Measurements from ENCODE around the gene GABRR3.

DNA sequence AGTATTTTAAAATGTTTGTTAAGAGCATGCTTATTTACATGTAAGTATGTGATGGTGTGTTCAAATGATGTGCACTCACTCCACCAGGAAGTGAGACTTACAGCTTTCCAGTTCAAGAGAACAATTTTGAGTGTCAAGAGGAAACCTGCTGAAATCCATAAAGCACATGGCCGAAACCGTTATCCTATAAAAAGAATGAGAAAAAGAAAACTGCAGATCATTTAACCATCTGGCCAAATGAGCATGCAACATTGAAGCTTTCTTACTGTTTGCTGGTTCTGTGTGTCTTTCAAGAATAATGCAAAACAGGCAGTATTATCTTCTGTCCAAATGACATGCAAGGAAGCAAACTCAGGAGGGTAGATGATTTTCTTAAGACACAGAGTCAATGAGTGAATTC lies 26.3 kb downstream of the GABRR3 start:
- TF ChIP-seq, protein P1, sequence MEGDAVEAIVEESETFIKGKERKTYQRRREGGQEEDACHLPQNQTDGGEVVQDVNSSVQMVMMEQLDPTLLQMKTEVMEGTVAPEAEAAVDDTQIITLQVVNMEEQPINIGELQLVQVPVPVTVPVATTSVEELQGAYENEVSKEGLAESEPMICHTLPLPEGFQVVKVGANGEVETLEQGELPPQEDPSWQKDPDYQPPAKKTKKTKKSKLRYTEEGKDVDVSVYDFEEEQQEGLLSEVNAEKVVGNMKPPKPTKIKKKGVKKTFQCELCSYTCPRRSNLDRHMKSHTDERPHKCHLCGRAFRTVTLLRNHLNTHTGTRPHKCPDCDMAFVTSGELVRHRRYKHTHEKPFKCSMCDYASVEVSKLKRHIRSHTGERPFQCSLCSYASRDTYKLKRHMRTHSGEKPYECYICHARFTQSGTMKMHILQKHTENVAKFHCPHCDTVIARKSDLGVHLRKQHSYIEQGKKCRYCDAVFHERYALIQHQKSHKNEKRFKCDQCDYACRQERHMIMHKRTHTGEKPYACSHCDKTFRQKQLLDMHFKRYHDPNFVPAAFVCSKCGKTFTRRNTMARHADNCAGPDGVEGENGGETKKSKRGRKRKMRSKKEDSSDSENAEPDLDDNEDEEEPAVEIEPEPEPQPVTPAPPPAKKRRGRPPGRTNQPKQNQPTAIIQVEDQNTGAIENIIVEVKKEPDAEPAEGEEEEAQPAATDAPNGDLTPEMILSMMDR (conservative IDR thresholded peaks at IDR 0.05; ENCODE audit: low read depth in 2 of 2) = no peak
- TF ChIP-seq POLR2AphosphoS5 (IDR thresholded peaks at IDR 0.05; ENCODE audit: low read depth) = no peak
- TF ChIP-seq STAT1 (IDR thresholded peaks at IDR 0.05; ENCODE audit: unreplicated experiment) = no peak
- TF ChIP-seq EZH2 (IDR thresholded peaks at IDR 0.05; ENCODE audit: low read depth, unreplicated experiment) = no peak
- no peak for TF ChIP-seq REST (IDR thresholded peaks at IDR 0.05; ENCODE audit: unreplicated experiment)
- TF ChIP-seq CREB1 (CRISPR knock-in tag; IDR thresholded peaks at IDR 0.05; ENCODE audit: low read depth) = no peak
- no peak for TF ChIP-seq EZH2phosphoT487 (IDR thresholded peaks at IDR 0.05; ENCODE audit: unreplicated experiment)

All from GM23338 (cell line).